GM10248 (cell line): ENCODE results near the gene NHS.

Experiments
- CTCF ChIA-PET: fragments of 300-600 bp; sonication (Branson Sonifier 250); formaldehyde crosslinking; extraction: SDS; loops from one replicate; lab custom pipeline; 2021; ENCODE audit warnings: antibody characterized with exemption; lab: Yijun Ruan, JAX
- POLR2A ChIA-PET: fragments of 350-650 bp; sonication (Branson Sonifier 250); formaldehyde crosslinking; extraction: SDS; loops from one replicate; lab custom pipeline; 2020; ENCODE audit warnings: antibody characterized with exemption; lab: Yijun Ruan, JAX
- DNase-seq: peaks from one replicate; pipeline ENCODE4 v3.0.0; 2012; ENCODE audit errors: extremely low spot score
- TF ChIP-seq, protein P1 (sequence below): IDR thresholded peaks from 2 replicates; pipeline ENCODE4 v1.5.1; 2012; ENCODE audit warnings: mild to moderate bottlenecking, low read depth; ENCODE audit errors: extremely low read depth, missing control alignments, control extremely low read depth

Gene NHS

DNA sequence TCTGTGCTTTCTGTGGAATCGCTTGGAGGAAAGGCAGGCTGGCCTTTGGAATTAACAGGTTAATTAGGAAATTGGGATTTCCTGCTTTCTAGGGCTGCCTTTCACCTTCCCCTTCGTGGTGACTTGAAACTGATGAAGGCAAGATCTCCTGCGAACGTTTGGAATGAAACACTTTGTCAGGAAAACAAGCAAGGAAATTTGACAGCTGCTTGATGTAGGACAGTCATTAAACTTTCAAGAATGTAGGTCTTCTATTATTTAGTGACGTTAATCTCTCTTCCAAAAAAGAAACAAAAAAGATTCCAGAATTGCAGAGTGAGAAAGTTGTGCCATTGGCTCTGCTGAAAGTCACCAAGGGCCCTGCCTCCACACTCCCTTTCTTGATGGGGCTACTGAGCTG is 206.6 kb downstream of the NHS start:
- no peak for DNase-seq
- ChIA-PET CTCF (no interaction called here), POLR2A (no interaction called here)
- TF ChIP-seq, protein P1, sequence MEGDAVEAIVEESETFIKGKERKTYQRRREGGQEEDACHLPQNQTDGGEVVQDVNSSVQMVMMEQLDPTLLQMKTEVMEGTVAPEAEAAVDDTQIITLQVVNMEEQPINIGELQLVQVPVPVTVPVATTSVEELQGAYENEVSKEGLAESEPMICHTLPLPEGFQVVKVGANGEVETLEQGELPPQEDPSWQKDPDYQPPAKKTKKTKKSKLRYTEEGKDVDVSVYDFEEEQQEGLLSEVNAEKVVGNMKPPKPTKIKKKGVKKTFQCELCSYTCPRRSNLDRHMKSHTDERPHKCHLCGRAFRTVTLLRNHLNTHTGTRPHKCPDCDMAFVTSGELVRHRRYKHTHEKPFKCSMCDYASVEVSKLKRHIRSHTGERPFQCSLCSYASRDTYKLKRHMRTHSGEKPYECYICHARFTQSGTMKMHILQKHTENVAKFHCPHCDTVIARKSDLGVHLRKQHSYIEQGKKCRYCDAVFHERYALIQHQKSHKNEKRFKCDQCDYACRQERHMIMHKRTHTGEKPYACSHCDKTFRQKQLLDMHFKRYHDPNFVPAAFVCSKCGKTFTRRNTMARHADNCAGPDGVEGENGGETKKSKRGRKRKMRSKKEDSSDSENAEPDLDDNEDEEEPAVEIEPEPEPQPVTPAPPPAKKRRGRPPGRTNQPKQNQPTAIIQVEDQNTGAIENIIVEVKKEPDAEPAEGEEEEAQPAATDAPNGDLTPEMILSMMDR: no peak

DNA sequence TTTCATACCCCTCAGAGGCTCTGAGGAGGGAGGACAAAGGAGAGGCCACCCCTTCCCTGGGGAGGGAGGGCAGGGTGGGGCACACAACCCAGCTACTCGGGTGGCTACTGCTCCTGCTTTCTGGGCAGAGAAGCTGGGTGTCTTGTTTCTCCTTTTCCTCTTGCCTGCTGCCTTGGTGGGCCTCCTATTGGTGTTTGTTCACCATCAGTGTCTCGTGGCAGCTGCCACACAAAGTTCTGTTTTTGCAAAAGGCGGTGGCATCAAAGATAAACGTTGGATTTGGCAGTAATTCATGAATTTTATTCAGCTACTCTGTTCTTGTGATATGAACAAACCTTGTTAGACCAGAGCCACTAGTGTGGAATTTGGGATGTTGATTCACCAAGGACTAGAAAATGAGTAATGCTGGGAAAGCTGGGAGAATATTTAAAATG is 209.3 kb downstream of the NHS start:
- DNase-seq: no peak
- CTCF ChIA-PET: interaction anchor here (2.0 kb wide), 1 partner anchor 48 kb away, joined by 6 read pairs; no protein-coding TSS in a partner anchor
- POLR2A ChIA-PET: no interaction called here
- TF ChIP-seq, protein P1: no peak

DNA sequence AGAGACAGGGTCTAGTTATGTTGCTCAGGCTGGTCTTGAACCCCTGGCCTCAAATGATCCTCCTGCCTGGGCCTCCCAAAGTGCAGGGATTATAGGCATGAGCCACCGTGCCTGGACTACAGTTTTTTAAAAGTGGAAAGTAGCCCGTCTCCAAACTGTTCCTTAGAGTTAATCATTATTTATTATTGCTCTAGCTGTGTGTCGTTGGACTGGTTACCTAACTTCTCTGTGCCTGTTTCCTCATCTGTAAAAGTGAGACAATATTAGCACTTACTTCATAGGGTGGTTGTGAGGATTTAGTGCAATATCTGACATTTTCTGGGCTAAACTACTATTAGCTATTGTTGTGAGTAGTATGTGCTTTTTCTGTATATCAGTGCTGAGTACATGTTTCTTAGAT is 210.0 kb downstream of the NHS start:
- ChIA-PET CTCF (interaction anchor here (2.0 kb wide), 1 partner anchor 49 kb away, joined by 6 read pairs; no protein-coding TSS in a partner anchor), POLR2A (no interaction called here)
- DNase-seq: no peak
- TF ChIP-seq, protein P1: no peak

DNA sequence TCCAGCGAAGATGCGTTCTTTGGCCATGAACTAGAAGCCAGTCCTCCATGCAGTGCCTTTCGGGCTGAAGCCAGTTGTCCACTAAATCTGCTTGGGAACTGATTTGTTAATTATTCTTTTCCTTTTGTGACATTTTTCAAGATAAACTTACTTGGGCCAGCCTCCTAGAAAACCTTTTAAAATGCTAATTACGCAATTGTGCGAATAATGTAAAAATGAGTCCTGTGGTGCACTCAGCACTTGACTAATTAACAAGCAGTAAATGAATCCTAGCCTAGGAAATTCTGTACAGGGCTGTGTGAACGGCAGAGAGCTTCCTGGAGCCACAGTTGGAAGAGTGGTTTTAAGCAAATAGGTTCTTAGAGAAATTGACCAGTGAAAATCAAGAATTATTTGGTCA is 212.4 kb downstream of the NHS start:
- TF ChIP-seq, protein P1: no peak
- no peak for DNase-seq
- ChIA-PET POLR2A (no interaction called here), CTCF (no interaction called here)

DNA sequence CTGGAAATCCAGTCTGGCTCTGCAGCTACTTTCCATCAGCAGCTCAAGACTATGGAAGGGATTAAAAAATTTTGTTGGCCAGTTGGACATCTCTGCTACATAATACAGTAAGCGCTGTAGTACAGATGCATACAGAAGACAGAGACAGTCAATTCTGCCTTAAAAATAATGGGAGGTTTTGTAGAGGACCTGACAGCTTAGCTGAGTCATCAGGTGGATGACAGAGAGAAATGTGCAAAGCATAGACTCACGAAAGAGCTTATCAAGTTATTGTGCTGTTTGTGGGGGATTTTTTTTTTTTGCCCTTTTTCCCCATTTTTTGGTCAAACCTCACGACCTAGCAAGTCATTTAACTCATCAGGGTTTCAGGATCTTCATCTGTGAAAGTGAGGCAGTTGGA is 213.3 kb downstream of the NHS start:
- no peak for DNase-seq
- ChIA-PET CTCF (no interaction called here), POLR2A (no interaction called here)
- TF ChIP-seq, protein P1: no peak

DNA sequence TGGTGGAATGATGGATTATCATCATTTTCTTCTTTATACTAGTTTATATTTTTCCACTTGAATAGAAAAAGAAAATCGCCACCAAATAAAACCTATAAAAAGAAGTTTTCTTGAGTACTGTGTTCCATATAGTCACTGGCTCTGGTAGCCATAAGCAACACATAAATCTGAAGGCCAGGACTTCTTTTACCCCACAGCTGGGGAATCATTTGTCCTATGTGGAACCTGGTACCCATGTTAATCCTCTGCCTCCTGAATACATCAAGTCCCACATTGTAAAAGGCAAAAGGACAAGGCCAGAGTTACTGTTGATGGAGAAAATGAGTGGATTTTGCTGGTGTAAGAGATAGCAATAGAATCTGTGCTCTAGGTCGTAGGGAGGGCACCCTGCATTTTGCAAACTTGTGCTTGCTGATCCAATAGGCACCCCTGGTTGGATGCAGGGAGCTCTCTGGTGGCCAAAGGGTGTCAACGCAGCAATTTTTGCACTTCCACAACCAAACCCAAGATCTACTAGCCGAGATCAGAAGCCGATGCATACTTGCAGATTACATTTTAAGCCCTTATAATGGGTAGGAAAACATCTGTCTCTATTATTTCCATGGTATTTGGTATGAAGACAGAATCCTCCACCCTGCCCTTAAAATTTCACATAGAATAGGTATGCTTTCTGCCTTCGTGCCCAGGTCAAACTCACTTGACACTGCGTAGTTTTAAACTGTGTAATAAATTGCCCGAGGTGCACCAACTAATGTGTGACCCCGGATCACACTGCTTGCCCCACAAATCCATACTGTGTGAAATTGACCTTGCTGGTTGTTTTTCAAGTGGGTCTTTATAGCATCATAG is 216.1 kb downstream of the NHS start:
- CTCF ChIA-PET: interaction anchor here (1.0 to 2.5 kb wide), 11 partner anchors 10 to 470 kb away, joined by 3 to 17 read pairs (median 4); no protein-coding TSS in a partner anchor
- TF ChIP-seq, protein P1: peak; percentile 52
- POLR2A ChIA-PET: no interaction called here
- peak; percentile 23 for DNase-seq
